ENCODE results near the gene CLCN4. TPM values are rescaled to one million over a fixed set of nuclear protein-coding genes. Genes with fewer than 3 reads are reported as not detected.

The CLCN4 gene
- polyA plus RNA-seq, 12 donors, result 6.5 to 17.5 (median 14.1) TPM; not detected in 1

DNA sequence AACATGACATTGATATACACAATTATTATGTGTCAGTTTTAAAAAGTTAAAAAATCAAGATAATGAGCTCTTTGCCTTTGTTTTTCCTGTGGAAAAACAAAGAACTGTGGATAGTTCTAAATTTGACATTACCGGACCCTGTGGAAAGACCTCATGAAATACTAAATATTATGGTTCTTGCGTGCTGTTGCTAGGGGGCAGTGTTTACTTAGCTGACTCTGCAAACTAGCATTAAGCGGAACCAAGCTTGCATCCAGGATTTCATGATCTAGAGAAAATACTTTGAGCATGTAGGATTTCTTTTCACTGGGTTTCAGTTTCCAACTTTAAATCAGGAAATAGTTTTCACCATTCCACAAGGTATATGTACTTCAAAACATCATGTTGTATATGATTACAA, 33.6 kb downstream of the CLCN4 start:
- peak; percentile 78 for DNase-seq

DNA sequence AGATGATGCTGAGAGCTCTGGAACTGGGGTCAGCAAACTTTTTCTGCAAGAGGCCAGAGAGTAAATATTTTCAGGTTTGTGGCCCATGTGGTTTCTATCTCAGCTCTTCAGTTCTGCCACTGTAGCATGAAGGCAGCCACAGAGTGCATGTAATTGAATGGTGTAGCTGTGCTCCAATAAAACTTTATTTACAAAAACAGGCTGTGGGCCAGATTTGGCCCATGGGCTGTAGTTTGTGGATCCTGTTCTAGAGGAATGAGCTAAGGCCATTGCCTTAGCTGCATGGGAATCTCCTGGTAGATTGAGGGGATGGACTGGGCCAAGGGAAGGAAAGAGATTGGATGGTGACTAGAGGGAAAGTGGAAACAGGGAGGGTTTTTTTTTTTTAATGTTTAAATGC, 36.8 kb downstream of the CLCN4 start:
- DNase-seq, result no peak

DNA sequence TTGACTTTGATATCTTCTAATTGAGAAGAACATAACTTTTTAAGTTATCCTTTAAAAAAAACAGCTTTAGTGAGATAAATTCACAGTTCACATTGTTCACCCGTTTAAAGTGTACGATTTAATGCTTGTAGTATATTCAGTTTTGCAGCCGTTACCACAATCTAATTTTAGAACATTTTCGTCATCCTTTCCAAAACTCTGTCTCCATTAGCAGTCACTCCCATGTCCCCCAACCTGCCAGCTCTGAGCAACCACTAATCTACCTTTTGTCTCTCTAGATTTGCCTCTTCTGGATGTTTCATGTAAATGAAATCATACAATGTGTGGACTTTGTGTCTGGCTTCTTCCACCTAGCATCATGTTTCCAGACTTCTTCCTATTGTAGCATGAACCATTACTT, 38.6 kb downstream of the CLCN4 start:
- no peak for DNase-seq

DNA sequence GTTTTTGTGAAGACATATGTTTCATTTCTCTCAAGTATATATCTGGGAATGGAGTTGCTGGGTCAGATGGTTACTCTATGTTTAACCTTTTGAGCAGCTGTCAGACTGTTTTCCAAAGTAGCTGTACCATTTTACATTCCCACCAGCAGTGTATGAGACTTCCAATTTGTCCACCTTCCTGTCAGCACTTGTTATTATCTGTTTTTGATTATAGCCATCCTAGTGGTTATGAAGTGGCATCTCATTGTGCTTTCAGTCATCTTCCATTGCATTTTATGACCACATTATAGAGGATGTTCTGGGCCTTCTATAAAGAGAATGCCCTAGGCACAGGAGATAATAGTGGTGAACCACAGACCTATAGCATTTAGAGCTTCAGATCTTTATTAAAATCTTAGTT, 39.2 kb downstream of the CLCN4 start:
- DNase-seq, result no peak

DNA sequence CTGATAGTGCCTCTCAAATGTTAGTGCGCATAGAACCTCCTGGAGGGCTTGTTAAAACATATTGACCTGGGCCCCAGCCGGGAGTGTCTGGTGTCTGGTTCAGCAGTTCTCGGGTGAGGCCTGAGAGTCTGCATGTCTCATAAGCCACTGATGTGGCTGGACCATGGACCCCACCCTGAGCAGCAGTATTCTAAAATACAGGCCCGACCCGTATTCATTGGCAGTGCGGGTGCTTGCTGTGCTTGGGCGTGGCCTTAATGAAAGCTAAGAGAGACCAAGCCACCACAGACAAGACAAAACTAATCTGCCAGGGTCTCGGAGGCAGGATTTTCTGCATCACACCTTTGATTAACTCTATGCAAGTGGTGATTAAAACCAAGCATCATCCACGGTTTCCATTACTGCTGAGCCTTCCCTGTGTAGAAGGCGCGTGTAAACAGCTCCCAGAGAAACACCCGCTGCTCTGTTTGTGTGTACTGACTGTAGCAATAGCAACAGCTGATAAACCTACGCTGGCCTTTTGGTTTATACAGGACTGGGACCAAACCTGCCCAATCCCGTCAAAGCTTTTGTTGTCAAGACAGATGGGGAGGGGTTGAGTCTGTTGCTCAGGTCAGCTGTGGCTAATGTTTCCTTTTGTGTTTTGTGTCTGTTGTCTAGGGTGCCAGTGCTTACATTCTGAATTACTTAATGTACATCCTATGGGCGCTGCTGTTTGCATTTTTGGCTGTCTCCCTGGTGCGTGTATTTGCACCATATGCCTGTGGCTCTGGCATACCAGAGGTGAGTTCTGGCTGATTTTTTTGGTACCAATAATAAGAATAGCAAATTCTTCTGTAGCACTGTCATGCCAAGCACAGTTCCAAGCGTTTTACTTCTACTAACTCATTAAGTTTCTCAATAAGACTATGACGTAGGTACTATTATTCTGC, 40.8 kb downstream of the CLCN4 start:
- no peak for DNase-seq

DNA sequence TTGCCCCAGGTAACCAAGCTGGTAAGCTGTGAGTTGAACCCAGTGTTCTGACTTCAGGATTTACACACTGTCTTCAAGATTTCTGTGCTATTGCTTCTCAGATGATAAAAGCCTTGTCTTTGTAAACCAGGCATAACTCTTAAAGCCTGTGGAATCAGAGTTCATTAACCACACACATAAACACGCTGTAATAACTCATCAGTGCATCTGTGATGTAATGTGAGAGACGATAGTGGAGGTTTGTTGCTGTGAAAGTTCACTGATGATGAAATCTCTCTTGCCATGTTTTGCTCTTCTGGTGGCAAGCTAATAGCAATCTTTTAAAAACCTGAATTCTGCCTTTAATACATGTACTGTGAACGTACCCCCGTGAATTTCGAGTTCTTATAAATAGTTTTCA, 41.5 kb downstream of the CLCN4 start:
- DNase-seq, result no peak

DNA sequence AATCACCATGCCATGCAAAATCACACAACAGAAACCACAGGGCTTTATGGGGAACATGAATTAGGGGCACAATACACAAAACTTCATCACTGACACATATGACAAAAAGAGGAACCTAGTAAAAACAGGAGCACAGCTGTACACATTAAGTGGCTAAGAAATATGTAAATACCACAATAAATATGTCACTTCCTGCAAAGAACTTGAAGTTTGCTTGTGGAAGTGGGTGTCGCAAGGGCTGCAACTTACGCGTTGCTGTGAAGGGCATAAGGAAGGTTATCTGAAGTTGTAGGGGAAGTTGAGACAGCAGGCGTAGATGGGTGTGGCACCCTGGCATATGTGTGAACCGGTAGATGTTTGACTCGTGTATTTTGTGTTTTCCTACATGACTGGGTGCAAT, 42.4 kb downstream of the CLCN4 start:
- no peak for DNase-seq

DNA sequence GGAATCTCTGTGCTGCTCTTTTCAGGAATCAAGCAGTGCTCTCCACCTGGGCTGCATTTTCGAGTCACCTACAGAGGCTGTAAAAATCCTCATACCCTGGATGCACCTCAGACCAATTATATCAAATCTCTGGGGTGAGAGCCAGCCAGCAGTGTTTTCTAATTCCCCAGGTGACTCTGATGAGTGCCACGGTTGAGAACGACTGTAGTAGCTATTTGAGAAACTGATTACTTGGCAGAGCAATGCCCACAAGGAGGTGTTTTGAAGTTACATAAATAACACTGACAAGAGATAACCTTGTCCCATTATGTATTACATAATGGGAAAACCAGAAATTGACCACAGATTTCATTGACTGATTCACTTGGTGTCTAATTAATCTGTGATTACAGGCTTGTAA, 46.8 kb downstream of the CLCN4 start:
- DNase-seq, result no peak

DNA sequence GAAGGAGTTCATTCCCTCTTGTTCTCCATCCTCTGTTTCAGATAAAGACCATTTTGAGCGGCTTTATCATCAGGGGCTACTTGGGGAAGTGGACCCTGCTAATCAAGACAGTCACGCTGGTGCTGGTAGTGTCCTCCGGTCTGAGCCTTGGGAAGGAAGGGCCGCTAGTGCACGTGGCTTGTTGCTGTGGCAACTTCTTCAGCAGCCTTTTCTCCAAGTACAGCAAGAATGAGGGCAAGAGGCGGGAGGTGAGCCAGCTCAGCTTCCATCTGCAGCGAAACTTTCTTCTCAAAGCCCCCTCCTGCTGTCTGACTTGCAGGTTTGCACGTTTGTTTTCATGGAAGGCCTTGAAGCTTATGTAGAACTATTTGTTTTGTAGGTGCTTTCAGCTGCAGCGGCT, 49.5 kb downstream of the CLCN4 start:
- no peak for DNase-seq

DNA sequence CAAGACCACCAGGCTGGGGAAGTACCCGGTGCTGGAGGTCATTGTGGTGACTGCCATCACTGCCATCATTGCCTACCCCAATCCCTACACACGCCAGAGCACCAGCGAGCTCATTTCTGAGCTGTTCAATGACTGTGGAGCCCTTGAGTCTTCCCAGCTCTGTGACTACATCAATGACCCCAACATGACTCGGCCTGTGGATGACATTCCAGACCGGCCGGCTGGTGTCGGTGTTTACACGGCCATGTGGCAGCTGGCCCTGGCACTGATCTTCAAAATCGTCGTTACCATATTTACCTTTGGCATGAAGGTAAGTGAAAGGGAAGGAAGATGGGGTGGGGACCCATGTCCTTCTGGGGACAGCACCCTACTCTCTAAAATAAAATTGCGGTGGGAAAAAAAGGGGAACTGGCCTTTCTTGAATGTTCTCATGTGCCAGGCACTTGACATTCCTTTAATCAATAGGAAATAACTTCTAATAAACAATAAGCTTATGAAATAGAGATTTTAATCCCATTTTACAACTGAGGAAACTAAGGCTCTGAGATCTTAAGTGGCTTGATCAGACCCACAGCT, 51.6 kb downstream of the CLCN4 start:
- DNase-seq, result no peak

DNA sequence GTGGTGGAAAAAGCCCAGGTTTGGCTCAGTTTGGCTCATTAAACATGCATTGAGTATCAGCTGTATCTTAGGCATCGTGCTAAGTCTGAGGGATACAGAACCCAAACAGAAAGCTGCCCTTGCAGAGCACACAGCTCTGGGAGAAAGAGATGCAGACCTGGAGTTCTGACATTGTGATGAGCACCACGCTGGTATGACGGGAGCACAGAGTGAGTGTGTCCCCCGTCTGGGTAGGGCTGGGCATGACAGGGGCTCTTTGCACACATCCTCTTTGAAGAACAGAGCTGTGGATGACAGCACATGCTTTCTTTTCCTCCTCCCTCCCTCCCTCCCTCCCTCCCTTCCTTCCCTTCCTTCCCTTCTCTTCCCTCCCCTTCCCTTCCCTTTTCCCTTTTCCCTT, 52.2 kb downstream of the CLCN4 start:
- DNase-seq, result no peak

DNA sequence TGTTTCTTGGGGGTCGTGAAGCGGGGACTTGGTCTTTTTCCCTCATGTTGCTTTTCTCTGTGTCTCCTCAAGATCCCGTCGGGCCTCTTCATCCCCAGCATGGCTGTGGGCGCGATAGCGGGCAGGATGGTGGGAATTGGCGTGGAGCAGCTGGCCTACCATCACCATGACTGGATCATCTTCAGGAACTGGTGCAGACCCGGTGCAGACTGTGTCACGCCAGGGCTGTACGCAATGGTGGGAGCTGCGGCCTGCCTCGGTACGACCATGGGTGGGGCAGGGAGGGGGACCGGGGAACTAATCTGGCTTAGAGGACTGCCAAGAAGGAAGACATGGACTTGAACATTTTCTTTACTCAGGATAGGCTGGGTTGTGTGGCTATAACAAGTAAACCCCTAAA, 55.6 kb downstream of the CLCN4 start:
- DNase-seq, result no peak

DNA sequence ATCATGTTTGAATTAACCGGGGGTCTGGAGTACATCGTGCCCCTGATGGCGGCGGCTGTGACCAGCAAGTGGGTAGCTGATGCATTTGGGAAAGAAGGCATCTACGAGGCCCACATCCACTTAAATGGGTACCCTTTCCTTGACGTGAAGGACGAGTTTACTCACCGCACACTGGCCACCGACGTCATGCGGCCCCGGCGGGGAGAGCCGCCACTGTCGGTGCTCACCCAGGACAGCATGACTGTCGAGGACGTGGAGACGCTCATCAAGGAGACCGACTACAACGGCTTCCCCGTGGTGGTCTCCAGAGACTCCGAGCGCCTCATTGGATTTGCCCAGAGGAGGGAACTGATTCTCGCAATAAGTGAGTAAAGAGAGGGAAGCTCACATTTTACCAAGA, 56.9 kb downstream of the CLCN4 start:
- DNase-seq, result no peak

DNA sequence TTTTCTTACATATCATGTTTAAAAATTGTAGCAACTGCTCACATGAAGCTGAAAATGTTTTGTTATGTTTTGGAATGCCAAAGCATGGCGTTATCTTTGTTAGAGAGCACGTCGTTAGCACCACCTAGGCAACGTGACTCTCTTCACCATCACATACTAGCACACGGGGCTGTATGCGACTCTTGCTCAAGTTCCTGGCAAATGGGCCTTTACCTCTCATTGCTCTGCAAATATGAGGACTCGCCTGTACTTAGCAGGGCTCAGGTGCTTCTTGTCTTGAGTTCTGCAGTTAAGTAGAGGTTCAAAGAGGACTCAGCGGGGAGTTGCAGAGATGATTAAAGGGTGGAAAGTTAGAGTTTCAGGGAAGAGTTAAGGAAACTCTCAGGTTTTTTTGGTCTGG, 59.4 kb downstream of the CLCN4 start:
- DNase-seq, result no peak

DNA sequence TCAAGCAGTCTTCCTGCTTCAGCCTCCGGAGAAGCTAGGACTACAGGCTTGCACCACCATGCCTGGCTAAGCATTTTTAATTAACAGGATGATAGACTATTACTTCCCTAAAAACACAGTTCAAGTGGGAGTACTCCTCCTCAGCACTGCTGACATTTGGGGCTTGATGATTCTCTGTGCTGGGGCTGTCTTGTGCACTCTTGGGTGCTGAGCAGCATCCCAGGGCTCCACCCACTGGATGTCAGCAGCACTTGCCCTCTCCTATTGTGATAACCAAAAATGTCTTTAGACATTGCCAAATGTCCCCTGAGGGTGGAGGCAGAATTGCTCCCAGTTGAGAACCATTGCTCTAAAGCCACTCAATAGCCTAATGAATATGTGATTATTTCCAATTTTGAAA, 60.4 kb downstream of the CLCN4 start:
- no peak for DNase-seq

DNA sequence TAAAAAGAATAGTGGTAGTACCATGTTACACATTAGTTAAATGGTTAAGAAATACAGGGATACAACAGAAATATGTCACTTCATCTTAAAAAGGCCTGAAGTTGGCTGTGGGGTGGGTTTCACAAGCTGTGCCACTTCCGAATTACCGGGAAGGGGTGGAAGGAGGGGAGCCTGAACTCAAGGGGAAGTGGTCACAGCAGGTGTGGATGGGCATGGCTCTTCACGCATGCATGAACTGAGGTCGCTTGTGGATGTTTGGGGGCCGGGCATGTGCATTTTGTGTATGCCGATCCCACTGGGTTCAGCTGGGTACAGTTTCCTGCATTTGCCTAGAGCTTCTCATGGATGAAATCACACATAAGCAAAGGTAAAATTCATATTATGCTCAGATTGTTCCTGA, 64.9 kb downstream of the CLCN4 start:
- DNase-seq, result no peak

DNA sequence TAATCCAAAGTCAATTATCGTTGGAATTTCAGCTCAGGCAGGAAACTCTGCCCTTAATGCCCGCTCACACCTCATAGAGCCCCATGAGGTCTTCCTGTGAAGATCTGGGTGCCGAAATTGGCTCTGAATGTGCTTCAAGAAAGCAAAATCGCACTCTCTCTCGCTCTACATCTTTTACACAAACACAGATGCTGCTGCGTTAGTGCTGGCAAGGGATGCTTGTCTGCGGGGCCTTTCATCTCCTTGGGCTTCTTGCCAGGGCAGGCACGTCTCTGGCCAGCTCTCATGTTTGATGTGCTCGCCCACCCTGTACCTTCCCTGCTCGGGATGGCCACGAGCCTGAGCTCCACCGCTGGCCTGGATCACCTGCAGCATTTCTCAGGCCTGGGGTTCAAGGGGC, 66.5 kb downstream of the CLCN4 start:
- no peak for DNase-seq

DNA sequence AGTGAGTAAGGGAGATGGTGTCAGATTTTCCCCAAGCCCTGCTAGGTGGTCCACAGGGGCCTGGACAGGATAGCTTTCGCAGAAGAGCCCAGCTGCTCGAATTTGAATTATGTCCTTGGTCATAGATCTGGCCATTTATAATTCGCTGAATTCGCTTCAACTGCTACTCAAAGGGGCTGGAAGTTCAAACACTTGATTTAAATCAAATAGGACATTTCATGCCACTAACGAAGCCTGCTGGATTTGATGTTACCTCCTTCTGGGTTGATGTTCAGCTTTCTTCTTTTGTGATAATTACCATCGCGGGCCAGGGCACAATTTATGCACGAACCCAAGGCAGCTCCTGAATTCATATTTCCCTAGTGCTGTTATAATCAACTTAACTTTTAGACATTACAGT, 67.0 kb downstream of the CLCN4 start:
- DNase-seq, result no peak

DNA sequence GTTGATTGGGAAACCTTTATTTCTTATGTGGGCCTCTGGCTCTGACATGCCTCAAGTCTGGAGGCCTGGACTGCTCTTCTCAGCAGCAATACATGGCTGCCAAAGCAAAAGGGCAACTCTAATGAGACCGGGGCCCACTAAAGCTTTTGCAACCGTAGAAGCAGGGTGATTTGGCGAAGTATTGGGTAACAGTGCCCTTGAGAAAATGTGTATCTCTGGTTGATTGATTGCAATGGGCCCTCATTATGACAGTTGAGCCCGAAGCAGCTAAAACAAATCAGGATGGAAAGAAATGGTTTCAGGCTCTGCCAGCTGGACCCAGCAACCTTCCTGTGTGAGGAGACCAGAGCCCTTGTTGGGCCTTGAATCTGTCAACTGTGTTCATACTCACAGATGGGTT, 73.4 kb downstream of the CLCN4 start:
- no peak for DNase-seq

DNA sequence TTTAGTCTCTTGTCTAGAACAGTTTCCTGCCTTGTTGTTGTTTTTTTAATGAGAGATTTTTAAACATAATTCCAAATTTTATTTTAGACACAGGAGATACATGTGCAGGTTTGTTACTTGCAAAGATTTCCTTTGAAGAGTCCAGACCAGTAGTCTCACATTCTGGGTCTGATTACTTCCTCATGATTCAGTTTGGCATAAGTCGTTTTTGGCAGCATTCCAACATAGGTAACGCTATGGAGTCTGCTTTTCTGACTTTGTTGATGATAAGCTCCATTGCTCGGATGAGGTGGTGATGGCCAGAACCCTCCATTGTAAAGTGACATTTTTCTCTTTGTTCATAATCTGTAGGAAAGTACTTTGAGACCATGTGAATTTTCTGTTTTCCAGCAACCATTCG, 74.7 kb downstream of the CLCN4 start:
- no peak for DNase-seq

DNA sequence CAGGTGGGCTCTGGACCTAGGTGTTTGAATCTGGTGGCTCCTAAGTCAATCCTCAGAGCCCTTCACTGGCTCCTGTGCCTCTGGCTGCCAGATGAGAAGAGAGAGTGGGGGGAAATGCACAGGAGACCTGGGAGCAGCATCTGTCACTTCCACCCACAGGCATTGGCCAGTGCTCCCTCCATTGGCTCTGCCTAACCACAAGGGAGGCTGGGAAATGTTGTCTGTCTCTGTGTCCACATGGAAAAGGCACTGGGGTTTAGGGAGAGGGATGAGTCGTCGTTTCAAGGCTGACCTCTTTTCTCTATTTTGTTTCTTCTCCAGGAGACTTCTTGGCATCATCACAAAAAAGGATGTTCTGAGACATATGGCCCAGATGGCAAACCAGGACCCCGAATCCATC, 76.4 kb downstream of the CLCN4 start:
- no peak for DNase-seq

DNA sequence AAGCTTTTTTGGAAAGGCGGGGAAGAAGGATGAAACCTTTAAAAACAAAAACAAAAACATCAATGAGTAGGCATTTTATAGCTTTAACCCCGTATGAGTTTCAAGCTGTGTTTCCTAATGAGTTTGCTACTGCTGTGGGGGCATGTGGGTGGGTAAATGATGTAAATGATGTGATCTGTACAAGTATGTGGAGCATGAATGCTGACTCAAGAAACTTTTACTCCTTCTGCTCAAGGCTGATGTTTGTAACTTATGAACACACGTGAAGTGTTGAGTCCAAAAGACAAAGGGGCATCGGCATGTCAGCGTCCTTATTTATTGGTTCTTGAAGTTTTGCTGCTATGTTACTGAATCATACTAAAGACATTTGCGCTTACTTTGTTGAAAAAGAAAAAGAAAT, 76.9 kb downstream of the CLCN4 start:
- DNase-seq, result no peak

DNA sequence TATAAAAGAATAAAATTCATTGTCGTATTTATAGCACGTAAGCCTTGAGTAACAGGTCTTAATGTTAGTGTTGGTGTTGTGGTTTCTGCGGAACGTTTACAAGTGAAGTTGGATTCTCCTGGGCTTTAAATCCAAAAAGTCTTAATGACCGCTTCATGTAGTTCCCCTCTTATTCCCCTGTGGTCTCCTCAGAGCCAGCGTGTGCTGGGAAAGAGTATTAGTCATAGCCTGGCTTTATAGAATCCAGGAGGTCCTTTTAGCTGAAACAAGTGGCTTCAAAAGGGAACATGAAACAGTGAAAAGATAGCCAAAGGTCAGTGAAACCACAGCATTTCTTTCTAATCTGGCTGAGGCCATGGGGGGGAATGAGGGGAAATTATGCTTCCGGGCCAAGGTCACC, 79.1 kb downstream of the CLCN4 start:
- no peak for DNase-seq

DNA sequence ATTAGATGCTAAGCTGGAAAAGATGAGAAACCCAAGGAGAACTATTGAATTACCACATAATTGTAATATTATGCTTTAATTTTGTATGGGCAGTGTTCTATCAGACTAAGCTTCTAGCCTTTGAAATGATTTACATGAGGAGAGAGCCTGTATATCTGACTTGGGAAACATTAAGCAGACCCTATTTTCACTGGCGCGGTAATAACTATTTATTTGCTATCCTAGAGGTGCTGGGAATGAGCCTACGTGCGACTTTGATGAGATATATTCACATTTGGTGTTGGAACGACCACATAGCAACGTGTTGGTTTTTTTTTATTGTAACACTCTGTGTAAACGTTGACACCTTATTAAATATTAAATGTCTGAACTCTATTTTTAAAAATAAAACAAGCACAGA, 80.5 kb downstream of the CLCN4 start:
- no peak for DNase-seq

Data from muscle of arm (tissue), 12 donors.